HT-29 (cell line): ENCODE measurements around the gene NMNAT2. TPM values are rescaled to one million over a fixed set of nuclear protein-coding genes. Genes with fewer than 3 reads are reported as not detected.
"Not testable (repeated sequence)": the region's sequence is repeated elsewhere in the genome, so short reads cannot be mapped to it uniquely, and the experiment has no call there.

Source experiments
- DNase-seq: peaks from one replicate; pipeline ENCODE4 v3.0.0-alpha.2; 2015; ENCODE audit warnings: low spot score
- total RNA-seq: library from RNA; depleted of rRNA; stranded (reverse); fragments of >200 nt; shearing (Covaris generic); gene quantifications from 2 replicates; pipeline ENCODE4 v1.2.3, GENCODE V29; 2014

Gene NMNAT2
- total RNA-seq, 1 experiment from 2014 or later: not detected

- DNase-seq: no peak
Measured at GRCh38 chr1:183267646-183268431, 150.3 kb downstream of the NMNAT2 start.

- DNase-seq: no peak
Measured at GRCh38 chr1:183263886-183264602, 154.1 kb downstream of the NMNAT2 start.

- no peak for DNase-seq
Measured at GRCh38 chr1:183262628-183263200, 155.5 kb downstream of the NMNAT2 start.

- DNase-seq: no peak
Measured at GRCh38 chr1:183259924-183260323, 158.3 kb downstream of the NMNAT2 start.

GRCh38 chr1:183255073-183255472, 163.1 kb downstream of the NMNAT2 start:
- no peak for DNase-seq

- no peak for DNase-seq
Measured at GRCh38 chr1:183251959-183252450, 166.2 kb downstream of the NMNAT2 start.

GRCh38 chr1:183251101-183251958, 166.8 kb downstream of the NMNAT2 start:
- no peak for DNase-seq

GRCh38 chr1:183249941-183250452, 168.2 kb downstream of the NMNAT2 start:
- no peak for DNase-seq

- DNase-seq: no peak
Measured at GRCh38 chr1:183248989-183249691, 169.0 kb downstream of the NMNAT2 start.

- DNase-seq: no peak
Measured at GRCh38 chr1:183247931-183248330, 170.2 kb downstream of the NMNAT2 start.

GRCh38 chr1:183247484-183247883, 170.7 kb downstream of the NMNAT2 start:
- no peak for DNase-seq

- no peak for DNase-seq
Measured at GRCh38 chr1:183247066-183247465, 171.1 kb downstream of the NMNAT2 start.

- no peak for DNase-seq
Measured at GRCh38 chr1:183246436-183246835, 171.7 kb downstream of the NMNAT2 start.

GRCh38 chr1:183245357-183245756, 172.8 kb downstream of the NMNAT2 start:
- no peak for DNase-seq

- DNase-seq: no peak
Measured at GRCh38 chr1:183244466-183244865, 173.7 kb downstream of the NMNAT2 start.

- DNase-seq: no peak
Measured at GRCh38 chr1:183243161-183244050, 174.8 kb downstream of the NMNAT2 start.

GRCh38 chr1:183242556-183242955, 175.6 kb downstream of the NMNAT2 start:
- DNase-seq: no peak

- DNase-seq: no peak
Measured at GRCh38 chr1:183241471-183241870, 176.7 kb downstream of the NMNAT2 start.

- DNase-seq: not testable (repeated sequence)
Measured at GRCh38 chr1:183240853-183241252, 177.3 kb downstream of the NMNAT2 start.

- no peak for DNase-seq
Measured at GRCh38 chr1:183240526-183240825, 177.7 kb downstream of the NMNAT2 start.
